ENCODE measurements around the gene JMJD1C. TPM values are rescaled to one million over a fixed set of nuclear protein-coding genes. Genes with fewer than 3 reads are reported as not detected.
A peak's percentile ranks its signal among the peaks of the same experiment; 100 is the strongest.

The JMJD1C gene
- total RNA-seq, 2 experiments from 2014 or later, result 41.5 to 42.5 TPM

GRCh38 chr10:63229161-63229560, 236.6 kb downstream of the JMJD1C start:
- H3K9me3 Mint-ChIP-seq (ENCODE audit: low read depth), result no peaks in the 10 kb centered on the region
- intact Hi-C loops (cut with DNase I, micrococcal nuclease), result loop anchor here in 1 of 2 experiments (5.0 kb wide), 2 partner anchors 293 to 478 kb away; partner anchors contain the start of gene REEP3
- peaks cover 3% of the 10 kb centered on the region for H3K36me3 Mint-ChIP-seq (ENCODE audit: low read depth)
- DNase-seq (no peak), ATAC-seq (no peak)
- peaks cover 62% of the 10 kb centered on the region for H3K4me1 Mint-ChIP-seq
- H3K27me3 Mint-ChIP-seq, result no peaks in the 10 kb centered on the region
- CTCF ChIA-PET, result interaction anchor here (0.6 to 1.2 kb wide), 2 partner anchors 40 to 415 kb away, joined by 3 to 4 read pairs; no protein-coding TSS in a partner anchor
- H3K27ac Mint-ChIP-seq, result no peak overlapping the region
- no peak overlapping the region for H3K4me3 Mint-ChIP-seq
- POLR2A ChIA-PET, result no interaction called here

- ATAC-seq (no peak), DNase-seq (no peak)
- H3K36me3 Mint-ChIP-seq (ENCODE audit: low read depth), result peaks cover 3% of the 10 kb centered on the region
- no peaks in the 10 kb centered on the region for H3K9me3 Mint-ChIP-seq (ENCODE audit: low read depth)
- H3K4me3 Mint-ChIP-seq, result no peak overlapping the region
- intact Hi-C loops (cut with DNase I, micrococcal nuclease), result loop anchor here in 1 of 2 experiments (5.0 kb wide), 2 partner anchors 294 to 479 kb away; partner anchors contain the start of gene REEP3
- no peak overlapping the region for H3K27ac Mint-ChIP-seq
- H3K27me3 Mint-ChIP-seq, result no peaks in the 10 kb centered on the region
- ChIA-PET POLR2A (interaction anchor here (0.8 to 1.2 kb wide), 2 partner anchors 39 to 41 kb away, joined by 3 to 5 read pairs; no protein-coding TSS in a partner anchor), CTCF (interaction anchor here (0.7 to 1.0 kb wide), 2 partner anchors 8 to 207 kb away, joined by 3 to 5 read pairs; no protein-coding TSS in a partner anchor)
- peaks cover 55% of the 10 kb centered on the region for H3K4me1 Mint-ChIP-seq
These were observed 237.5 kb downstream of the JMJD1C start for GRCh38 chr10:63228237-63228636.

GRCh38 chr10:63227207-63227895, 238.4 kb downstream of the JMJD1C start:
- ChIA-PET CTCF (interaction anchor here (0.8 to 1.2 kb wide), 3 partner anchors 9 to 493 kb away, joined by 4 to 5 read pairs (median 5); no protein-coding TSS in a partner anchor), POLR2A (interaction anchor here (0.7 to 1.2 kb wide), 2 partner anchors 42 to 128 kb away, joined by 3 to 5 read pairs; no protein-coding TSS in a partner anchor)
- Mint-ChIP-seq H3K9me3 (ENCODE audit: low read depth) (no peaks in the 10 kb centered on the region), H3K27me3 (no peaks in the 10 kb centered on the region), H3K4me3 (peak overlapping the region; percentile 52), H3K36me3 (ENCODE audit: low read depth) (peaks cover 3% of the 10 kb centered on the region), H3K27ac (peak overlapping the region; percentile 88), H3K4me1 (peaks cover 53% of the 10 kb centered on the region)
- DNase-seq, result no peak
- ATAC-seq, result peak; percentile 45
- intact Hi-C loops (cut with DNase I, micrococcal nuclease), result loop anchor here (1.0 to 5.0 kb wide), 5 partner anchors 9 to 480 kb away; partner anchors contain the start of gene REEP3 (in 1 of the 2)

GRCh38 chr10:63224241-63224640, 241.5 kb downstream of the JMJD1C start:
- CTCF ChIA-PET, result interaction anchor here (0.7 to 2.2 kb wide), 4 partner anchors 10 to 45 kb away, joined by 3 to 13 read pairs (median 6); no protein-coding TSS in a partner anchor

GRCh38 chr10:63221950-63222349, 243.8 kb downstream of the JMJD1C start:
- intact Hi-C loops (cut with DNase I, micrococcal nuclease), result no loop called here
- Mint-ChIP-seq H3K9me3 (ENCODE audit: low read depth) (no peaks in the 10 kb centered on the region), H3K4me1 (peaks cover 64% of the 10 kb centered on the region), H3K27me3 (no peaks in the 10 kb centered on the region), H3K27ac (peak overlapping the region; percentile 80), H3K36me3 (ENCODE audit: low read depth) (peaks cover 14% of the 10 kb centered on the region), H3K4me3 (no peak overlapping the region)
- ATAC-seq (no peak), DNase-seq (no peak)
- CTCF ChIA-PET, result no interaction called here
- POLR2A ChIA-PET, result no interaction called here

More at GRCh38 chr10:63224241-63224640, 241.5 kb downstream of the JMJD1C start:
- Mint-ChIP-seq H3K9me3 (ENCODE audit: low read depth) (no peaks in the 10 kb centered on the region), H3K27ac (peak overlapping the region; percentile 25), H3K36me3 (ENCODE audit: low read depth) (peaks cover 12% of the 10 kb centered on the region), H3K4me1 (peaks cover 65% of the 10 kb centered on the region), H3K4me3 (no peak overlapping the region), H3K27me3 (no peaks in the 10 kb centered on the region)
- no peak for ATAC-seq
- POLR2A ChIA-PET, result no interaction called here
- intact Hi-C loops (cut with DNase I, micrococcal nuclease), result no loop called here
- DNase-seq, result no peak

- CTCF ChIA-PET, result interaction anchor here (4.4 to 5.4 kb wide), 2 partner anchors 409 to 501 kb away, joined by 25 to 28 read pairs; no protein-coding TSS in a partner anchor
These were observed 246.0 kb downstream of the JMJD1C start for GRCh38 chr10:63219749-63220148.

GRCh38 chr10:63217120-63217605, 248.6 kb downstream of the JMJD1C start:
- H3K9me3 Mint-ChIP-seq (ENCODE audit: low read depth), result no peaks in the 10 kb centered on the region
- intact Hi-C loops (cut with DNase I, micrococcal nuclease), result loop anchor here (1.0 to 10.0 kb wide), 8 partner anchors 52 to 505 kb away; partner anchors contain the start of genes JMJD1C (in 1 of the 2) and REEP3 (in 1 of the 2)
- H3K4me3 Mint-ChIP-seq, result no peak overlapping the region
- H3K36me3 Mint-ChIP-seq (ENCODE audit: low read depth), result peaks cover 30% of the 10 kb centered on the region
- DNase-seq (no peak), ATAC-seq (peak; percentile 90)
- CTCF ChIA-PET, result interaction anchor here (0.6 to 5.4 kb wide), 26 partner anchors 8 to 503 kb away, joined by 3 to 28 read pairs (median 4); no protein-coding TSS in a partner anchor
- H3K27ac Mint-ChIP-seq, result peak overlapping the region; percentile 19
- H3K4me1 Mint-ChIP-seq, result peaks cover 55% of the 10 kb centered on the region
- POLR2A ChIA-PET, result no interaction called here
- no peaks in the 10 kb centered on the region for H3K27me3 Mint-ChIP-seq

More at GRCh38 chr10:63219749-63220148, 246.0 kb downstream of the JMJD1C start:
- Mint-ChIP-seq H3K36me3 (ENCODE audit: low read depth) (peaks cover 16% of the 10 kb centered on the region), H3K27ac (no peak overlapping the region), H3K4me1 (peaks cover 53% of the 10 kb centered on the region), H3K27me3 (no peaks in the 10 kb centered on the region), H3K9me3 (ENCODE audit: low read depth) (no peaks in the 10 kb centered on the region), H3K4me3 (no peak overlapping the region)
- no peak for DNase-seq
- POLR2A ChIA-PET, result interaction anchor here (0.7 kb wide), 1 partner anchor 49 kb away, joined by 3 read pairs; no protein-coding TSS in a partner anchor
- ATAC-seq, result no peak
- intact Hi-C loops (cut with DNase I, micrococcal nuclease), result loop anchor here in 1 of 2 experiments (5.0 to 10.0 kb wide), 3 partner anchors 135 to 503 kb away; partner anchors contain the start of gene REEP3

GRCh38 chr10:63214571-63214970, 251.2 kb downstream of the JMJD1C start:
- H3K4me3 Mint-ChIP-seq, result no peak overlapping the region
- POLR2A ChIA-PET, result no interaction called here
- intact Hi-C loops (cut with DNase I, micrococcal nuclease), result loop anchor here in 1 of 2 experiments (10.0 kb wide), 1 partner anchor 140 kb away; no protein-coding TSS in a partner anchor
- peaks cover 46% of the 10 kb centered on the region for H3K36me3 Mint-ChIP-seq (ENCODE audit: low read depth)
- H3K9me3 Mint-ChIP-seq (ENCODE audit: low read depth), result no peaks in the 10 kb centered on the region
- peak overlapping the region; percentile 58 for H3K27ac Mint-ChIP-seq
- DNase-seq (no peak), ATAC-seq (no peak)
- H3K4me1 Mint-ChIP-seq, result peaks cover 53% of the 10 kb centered on the region
- H3K27me3 Mint-ChIP-seq, result no peaks in the 10 kb centered on the region
- CTCF ChIA-PET, result interaction anchor here (1.0 to 5.4 kb wide), 5 partner anchors 11 to 506 kb away, joined by 3 to 28 read pairs (median 4); no protein-coding TSS in a partner anchor

- Mint-ChIP-seq H3K9me3 (ENCODE audit: low read depth) (no peaks in the 10 kb centered on the region), H3K4me3 (no peak overlapping the region), H3K4me1 (peaks cover 46% of the 10 kb centered on the region), H3K27ac (peak overlapping the region; percentile 32), H3K36me3 (ENCODE audit: low read depth) (peaks cover 46% of the 10 kb centered on the region), H3K27me3 (no peaks in the 10 kb centered on the region)
- ATAC-seq (no peak), DNase-seq (no peak)
- intact Hi-C loops (cut with DNase I, micrococcal nuclease), result loop anchor here in 1 of 2 experiments (10.0 kb wide), 1 partner anchor 141 kb away; no protein-coding TSS in a partner anchor
- POLR2A ChIA-PET, result no interaction called here
- CTCF ChIA-PET, result interaction anchor here (0.7 to 1.9 kb wide), 6 partner anchors 12 to 221 kb away, joined by 3 to 6 read pairs (median 4); no protein-coding TSS in a partner anchor
These were observed 252.3 kb downstream of the JMJD1C start for GRCh38 chr10:63213489-63213888.

- ChIA-PET POLR2A (interaction anchor here (0.7 kb wide), 1 partner anchor 78 kb away, joined by 3 read pairs; the partner anchor contains the start of gene NRBF2), CTCF (interaction anchor here (1.3 to 1.4 kb wide), 2 partner anchors 24 to 419 kb away, joined by 3 to 5 read pairs; no protein-coding TSS in a partner anchor)
- intact Hi-C loops (cut with DNase I, micrococcal nuclease), result loop anchor here (1.0 to 10.0 kb wide), 3 partner anchors 16 to 144 kb away; no protein-coding TSS in a partner anchor
- H3K4me1 Mint-ChIP-seq, result peaks cover 57% of the 10 kb centered on the region
- no peaks in the 10 kb centered on the region for H3K27me3 Mint-ChIP-seq
- peaks cover 62% of the 10 kb centered on the region for H3K36me3 Mint-ChIP-seq (ENCODE audit: low read depth)
- DNase-seq (peak; percentile 51), ATAC-seq (peak; percentile 75)
- no peak overlapping the region for H3K27ac Mint-ChIP-seq
- no peaks in the 10 kb centered on the region for H3K9me3 Mint-ChIP-seq (ENCODE audit: low read depth)
- H3K4me3 Mint-ChIP-seq, result no peak overlapping the region
These were observed 255.1 kb downstream of the JMJD1C start for GRCh38 chr10:63210611-63211196.
